HUES6 (cell line): ENCODE results near the gene SLC27A4.

ENCODE experiments used
- H3K27ac ChIP-seq: 2 replicates; pipeline ENCODE4 v1.7.0; 2013; ENCODE audit warnings: low read depth, mild to moderate bottlenecking, low read length, inconsistent platforms
- H3K27me3 ChIP-seq: 2 replicates; pipeline ENCODE4 v1.6.1; 2013; ENCODE audit warnings: low read length; ENCODE audit not compliant: control insufficient read depth, insufficient read depth
- H3K36me3 ChIP-seq: 2 replicates; pipeline ENCODE4 v1.6.1; 2013; ENCODE audit warnings: low read length; ENCODE audit not compliant: control insufficient read depth, insufficient read depth
- H3K4me1 ChIP-seq: 2 replicates; pipeline ENCODE4 v1.6.1; 2013; ENCODE audit warnings: low read length; ENCODE audit not compliant: control insufficient read depth, insufficient read depth
- H3K4me3 ChIP-seq: 2 replicates; pipeline ENCODE4 v1.5.1; 2013; ENCODE audit warnings: low read depth, low read length
- H3K9ac ChIP-seq: one replicate; pipeline ENCODE4 v1.6.1; 2013; ENCODE audit warnings: mild to moderate bottlenecking, low read length
- H3K9me3 ChIP-seq: 2 replicates; pipeline ENCODE4 v1.6.1; 2013; ENCODE audit warnings: low read depth, low read length; ENCODE audit not compliant: control insufficient read depth, insufficient read depth

Gene SLC27A4

GRCh38 chr9:128344931-128345605, 4.7 kb downstream of the SLC27A4 start:
- Histone ChIP-seq H3K27ac (no peak overlapping the region), H3K4me3 (no peak overlapping the region), H3K27me3 (no peaks in the 10 kb centered on the region), H3K9ac (no peak overlapping the region), H3K9me3 (no peaks in the 10 kb centered on the region), H3K36me3 (peaks cover 64% of the 10 kb centered on the region), H3K4me1 (no peaks in the 10 kb centered on the region)

- no peaks in the 10 kb centered on the region for H3K27me3 ChIP-seq
- H3K36me3 ChIP-seq: peaks cover 67% of the 10 kb centered on the region
- H3K27ac ChIP-seq: no peak overlapping the region
- no peak overlapping the region for H3K4me3 ChIP-seq
- no peaks in the 10 kb centered on the region for H3K4me1 ChIP-seq
- no peak overlapping the region for H3K9ac ChIP-seq
- H3K9me3 ChIP-seq: no peaks in the 10 kb centered on the region
Observed at GRCh38 chr9:128349125-128349524, 8.8 kb downstream of the SLC27A4 start.

GRCh38 chr9:128349772-128350171, 9.4 kb downstream of the SLC27A4 start:
- Histone ChIP-seq H3K9ac (no peak overlapping the region), H3K36me3 (peaks cover 62% of the 10 kb centered on the region)

GRCh38 chr9:128355451-128355850, 15.1 kb downstream of the SLC27A4 start:
- Histone ChIP-seq H3K4me1 (no peaks in the 10 kb centered on the region), H3K36me3 (peaks cover 31% of the 10 kb centered on the region), H3K27ac (no peak overlapping the region), H3K27me3 (0 out of 2 replicates have a peak, but pooled peaks cover under 1% of the 10 kb centered on the region), H3K9ac (no peak overlapping the region), H3K4me3 (no peak overlapping the region), H3K9me3 (no peaks in the 10 kb centered on the region)

More at GRCh38 chr9:128349772-128350171, 9.4 kb downstream of the SLC27A4 start:
- no peaks in the 10 kb centered on the region for H3K27me3 ChIP-seq
- no peak overlapping the region for H3K27ac ChIP-seq
- H3K4me3 ChIP-seq: no peak overlapping the region
- no peaks in the 10 kb centered on the region for H3K9me3 ChIP-seq
- no peaks in the 10 kb centered on the region for H3K4me1 ChIP-seq

GRCh38 chr9:128358090-128358489, 17.8 kb downstream of the SLC27A4 start:
- Histone ChIP-seq H3K9me3 (no peaks in the 10 kb centered on the region), H3K27ac (no peak overlapping the region), H3K9ac (no peak overlapping the region), H3K36me3 (peaks cover 22% of the 10 kb centered on the region), H3K4me3 (no peak overlapping the region), H3K4me1 (peaks cover 9% of the 10 kb centered on the region; the same call in 1 of the 2 replicates), H3K27me3 (peaks cover 17% of the 10 kb centered on the region)

- Histone ChIP-seq H3K36me3 (peaks cover 17% of the 10 kb centered on the region), H3K27ac (no peak overlapping the region), H3K9me3 (no peaks in the 10 kb centered on the region), H3K27me3 (peaks cover 25% of the 10 kb centered on the region), H3K4me1 (peaks cover 13% of the 10 kb centered on the region), H3K9ac (no peak overlapping the region), H3K4me3 (no peak overlapping the region)
Observed at GRCh38 chr9:128358861-128359260, 18.5 kb downstream of the SLC27A4 start.

- Histone ChIP-seq H3K4me1 (peaks cover 28% of the 10 kb centered on the region), H3K36me3 (peaks cover 8% of the 10 kb centered on the region), H3K27ac (no peak overlapping the region), H3K27me3 (peaks cover 39% of the 10 kb centered on the region), H3K9ac (no peak overlapping the region), H3K4me3 (no peak overlapping the region), H3K9me3 (no peaks in the 10 kb centered on the region)
Observed at GRCh38 chr9:128360826-128361225, 20.5 kb downstream of the SLC27A4 start.

- Histone ChIP-seq H3K9me3 (no peaks in the 10 kb centered on the region), H3K27me3 (peaks cover 42% of the 10 kb centered on the region), H3K4me1 (peaks cover 30% of the 10 kb centered on the region), H3K27ac (no peak overlapping the region), H3K4me3 (peak overlapping the region; percentile 22; the same call in 1 of the 2 replicates), H3K9ac (no peak overlapping the region), H3K36me3 (peaks cover 2% of the 10 kb centered on the region; the same call in 1 of the 2 replicates)
Observed at GRCh38 chr9:128361296-128361985, 21.1 kb downstream of the SLC27A4 start.

- H3K4me1 ChIP-seq: peaks cover 30% of the 10 kb centered on the region
- peaks cover 49% of the 10 kb centered on the region for H3K27me3 ChIP-seq
- no peak overlapping the region for H3K27ac ChIP-seq
- H3K36me3 ChIP-seq: no peaks in the 10 kb centered on the region; the same call in 1 of the 2 replicates
- peak overlapping the region; percentile 22; the same call in 1 of the 2 replicates for H3K4me3 ChIP-seq
- no peaks in the 10 kb centered on the region for H3K9me3 ChIP-seq
- no peak overlapping the region for H3K9ac ChIP-seq
Observed at GRCh38 chr9:128361986-128362646, 21.8 kb downstream of the SLC27A4 start.

GRCh38 chr9:128362774-128363173, 22.4 kb downstream of the SLC27A4 start:
- H3K36me3 ChIP-seq: no peaks in the 10 kb centered on the region; the same call in 1 of the 2 replicates
- no peaks in the 10 kb centered on the region for H3K9me3 ChIP-seq
- H3K4me1 ChIP-seq: peaks cover 30% of the 10 kb centered on the region
- no peak overlapping the region for H3K27ac ChIP-seq
- H3K4me3 ChIP-seq: no peak overlapping the region
- no peak overlapping the region for H3K9ac ChIP-seq
- peaks cover 51% of the 10 kb centered on the region for H3K27me3 ChIP-seq

- H3K4me3 ChIP-seq: peak overlapping the region; percentile 41
- peak overlapping the region; percentile 77 for H3K9ac ChIP-seq
- H3K4me1 ChIP-seq: peaks cover 34% of the 10 kb centered on the region
- H3K27ac ChIP-seq: peak overlapping the region; percentile 66; the same call in 1 of the 2 replicates
- H3K27me3 ChIP-seq: peaks cover 56% of the 10 kb centered on the region
- no peaks in the 10 kb centered on the region; the same call in 1 of the 2 replicates for H3K36me3 ChIP-seq
- H3K9me3 ChIP-seq: no peaks in the 10 kb centered on the region
Observed at GRCh38 chr9:128365525-128365924, 25.2 kb downstream of the SLC27A4 start.
